K562 (cell line): ENCODE results near the gene PRDM1. TPM values are rescaled to one million over a fixed set of nuclear protein-coding genes. Genes with fewer than 3 reads are reported as not detected.

Experiments used
- ATAC-seq: fragments of 200-7000 bp; cut with Tn5 transposase; 3 replicates; pipeline ENCODE4 v1.9.1; 2020; ENCODE audit warnings: moderate library complexity
- BruUV-seq: library from RNA; stranded (reverse); fragments of 400-500 nt; replicated peaks from 2 replicates; lab custom pipeline; 2021; lab: Mats Ljungman, UMichigan
- CTCF ChIA-PET: fragments of 300-600 bp; formaldehyde crosslinking; extraction: SDS; loops from one replicate; lab custom pipeline; 2021; ENCODE audit warnings: low intra/inter-chr PET ratio; lab: Yijun Ruan, JAX
- POLR2A ChIA-PET: fragments of 300-600, 350-650 bp; sonication (Branson Sonifier 250); formaldehyde crosslinking; extraction: SDS; loops from one replicate; lab custom pipeline; 2021; ENCODE audit warnings: antibody characterized with exemption, inconsistent platforms; lab: Yijun Ruan, JAX
- DNase-seq, 4 experiments: peaks; one replicate each; pipeline versions ENCODE4 v3.0.0 to v3.0.0-alpha.2; 2011 to 2018; ENCODE audit warnings: low spot score in 3 of 4, mixed read lengths in 3 of 4; ENCODE audit errors: extremely low read depth in 1 of 4
- FAIRE-seq: peaks from 2 replicates; lab custom pipeline; 2011; peaks lifted over from hg19 to GRCh38; lab: Jason Lieb, UNC
- H2AFZ ChIP-seq: 2 replicates; pipeline ENCODE4 v1.6.0; 2011; ENCODE audit warnings: low read depth, low read length, control low read depth, inconsistent platforms
- H3K27ac ChIP-seq: fragments of 200-600 bp; 3 replicates; pipeline ENCODE4 v1.8.0; 2011; ENCODE audit warnings: low read depth, mild to moderate bottlenecking, control low read depth, inconsistent platforms, low read length, moderate library complexity, mixed read lengths; ENCODE audit errors: extremely low read depth
- H3K27me3 ChIP-seq, 2 experiments: fragments of 300-600 bp in 1 of 2; 2 replicates in 1 of 2; 3 replicates in 1 of 2; pipeline versions ENCODE4 v1.6.0 to v1.8.0; 2011; ENCODE audit warnings: inconsistent platforms in 2 of 2, low read length in 2 of 2, mild to moderate bottlenecking in 1 of 2, mixed read lengths in 1 of 2, moderate library complexity in 1 of 2; ENCODE audit not compliant: control insufficient read depth in 2 of 2, insufficient read depth in 2 of 2
- H3K36me3 ChIP-seq: fragments of 300-600 bp; 3 replicates; pipeline ENCODE4 v1.8.0; 2011; ENCODE audit warnings: mild to moderate bottlenecking, low read length, inconsistent platforms; ENCODE audit not compliant: control insufficient read depth, insufficient read depth
- H3K4me1 ChIP-seq, 2 experiments: fragments of 200-600 bp in 1 of 2; replicated peaks in 1 of 2; 2 replicates in 1 of 2; 3 replicates in 1 of 2; pipeline versions ENCODE4 v1.5.1 to v1.8.0; 2011; ENCODE audit warnings: inconsistent platforms in 2 of 2, low read length in 2 of 2, mild to moderate bottlenecking in 1 of 2, mixed read lengths in 1 of 2, moderate library complexity in 1 of 2; ENCODE audit not compliant: control insufficient read depth in 2 of 2, insufficient read depth in 2 of 2
- H3K4me2 ChIP-seq: 2 replicates; pipeline ENCODE4 v1.6.1; 2011; ENCODE audit warnings: low read length, control low read depth, inconsistent platforms, mixed read lengths; ENCODE audit not compliant: insufficient read depth
- H3K4me3 ChIP-seq: fragments of 200-600 bp; sonication (generic), shearing (Covaris generic); 2 replicates; pipeline ENCODE4 v1.5.1; 2016; ENCODE audit warnings: control low read depth, inconsistent platforms
- H3K79me2 ChIP-seq: fragments of 200-600 bp; 3 replicates; pipeline ENCODE4 v1.8.0; 2011; ENCODE audit warnings: low read length, inconsistent platforms; ENCODE audit not compliant: control insufficient read depth, insufficient read depth
- H3K9ac ChIP-seq, 2 experiments: 2 replicates each; pipeline versions ENCODE4 v1.6.0 to v1.6.1; 2011; ENCODE audit warnings: low read depth in 2 of 2, low read length in 2 of 2, control low read depth in 1 of 2, inconsistent platforms in 1 of 2, mild to moderate bottlenecking in 1 of 2, mixed read lengths in 1 of 2; ENCODE audit not compliant: insufficient read depth in 1 of 2
- H3K9me1 ChIP-seq: one replicate; pipeline ENCODE4 v1.6.0; 2011; ENCODE audit warnings: inconsistent platforms, mild to moderate bottlenecking, low read length, moderate library complexity; ENCODE audit not compliant: control insufficient read depth, insufficient read depth
- H3K9me3 ChIP-seq: replicated peaks from 2 replicates; pipeline ENCODE4 v1.5.1; 2011; ENCODE audit warnings: low read depth, low read length, inconsistent platforms; ENCODE audit not compliant: control insufficient read depth, insufficient read depth
- H4K20me1 ChIP-seq: replicated peaks from 2 replicates; pipeline ENCODE4 v1.6.1; 2011; ENCODE audit warnings: low read length, inconsistent platforms, mixed read lengths; ENCODE audit not compliant: control insufficient read depth, insufficient read depth
- HNRNPL ChIP-seq: fragments of 200-400 bp; formaldehyde crosslinking; IDR thresholded peaks from 2 replicates; pipeline ENCODE4 v1.6.1; 2017; ENCODE audit warnings: low read depth, mild to moderate bottlenecking, low read length
- MYNN ChIP-seq, 2 experiments: sonication (generic); formaldehyde crosslinking in 1 of 2; IDR thresholded peaks; 2 replicates each; pipeline versions ENCODE4 v1.5.0 to v1.6.1; 2016 to 2020; ENCODE audit warnings: antibody characterized with exemption in 1 of 2, missing genetic modification reagents in 1 of 2
- RAD21 ChIP-seq, 2 experiments: fragments of 250-450 bp in 1 of 2; fragments of 450-650 bp in 1 of 2; sonication (Bioruptor Pico) in 1 of 2; formaldehyde crosslinking in 1 of 2; IDR thresholded peaks in 1 of 2; conservative IDR thresholded peaks in 1 of 2; 2 replicates each; pipeline versions ENCODE4 v1.4.0 to v1.8.0; 2020 to 2022; ENCODE audit warnings: mild to moderate bottlenecking in 2 of 2, moderate library complexity in 1 of 2
- ZBTB17 ChIP-seq: fragments of 450-650 bp; formaldehyde crosslinking; IDR thresholded peaks from 2 replicates; pipeline ENCODE4 v1.4.0; 2020; ENCODE audit warnings: mild to moderate bottlenecking
- ZBTB34 ChIP-seq: fragments of 250-450 bp; sonication (Bioruptor Pico); IDR thresholded peaks from 2 replicates; pipeline ENCODE4 v1.8.0; 2021; ENCODE audit warnings: mild to moderate bottlenecking, moderate library complexity
- ZNF239 ChIP-seq: fragments of 250-450 bp; sonication (Bioruptor Pico); IDR thresholded peaks from 2 replicates; pipeline ENCODE4 v1.4.0; 2020; ENCODE audit warnings: mild to moderate bottlenecking
- ZNF586 ChIP-seq: fragments of 450-650 bp; formaldehyde crosslinking; conservative IDR thresholded peaks from 2 replicates; pipeline ENCODE4 v1.4.0; 2020; ENCODE audit warnings: mild to moderate bottlenecking, moderate library complexity
- WGBS: fragments of 100-300 bp; shearing (Covaris generic); methylation state at CpG from one replicate; pipeline ENCODE4 v1.1.6; 2016; ENCODE audit warnings: low coverage, mixed read lengths; ENCODE audit not compliant: insufficient coverage; ENCODE audit errors: missing lambda C conversion rate; 5-methylcytosine and 5-hydroxymethylcytosine counted together
- in situ Hi-C: fragments of 300-500 bp; cut with MboI; formaldehyde crosslinking; loops from 4 replicates; pipeline ENCODE4 v1.15.0; 2018; ENCODE audit warnings: inconsistent platforms, mixed read lengths
- intact Hi-C: fragments of 100-400 bp; cut with micrococcal nuclease; formaldehyde crosslinking; loops from 2 replicates; pipeline ENCODE4 v1.14.2; 2022
- polyA plus RNA-seq, 8 experiments: library from polyadenylated mRNA; depleted of rRNA in 4 of 8; stranded (reverse) in 5 of 8; unstranded in 3 of 8; fragments of >200 nt; fragmentation: Nextera tagmentation in 2 of 8; fragmentation: Illumina TruSeq in 1 of 8; extraction: Ambion mirVana in 2 of 8; extraction: Trizol in 1 of 8; gene quantifications; 2 replicates each; pipeline versions ENCODE4 v1.2.1 to v1.2.3, GENCODE V29; 2011 to 2014; ENCODE audit warnings: inconsistent platforms in 1 of 8, missing spikeins in 1 of 8
- total RNA-seq, 7 experiments: library from RNA; depleted of rRNA in 6 of 7; stranded (reverse); fragments of >200 nt in 6 of 7; fragmentation: Illumina TruSeq in 2 of 7; extraction: Trizol in 2 of 7; gene quantifications; 2 replicates each; pipeline versions ENCODE4 v1.2.1 to v1.2.3, GENCODE V29; 2011 to 2021; ENCODE audit warnings: low replicate concordance in 1 of 7
- TF ChIP-seq, protein P1 (sequence below): fragments of 450-650 bp; formaldehyde crosslinking; IDR thresholded peaks from 2 replicates; pipeline ENCODE4 v1.4.0; 2020; ENCODE audit warnings: mild to moderate bottlenecking, moderate library complexity

The PRDM1 gene
- total and polyA plus RNA-seq, 9 of the 15 experiments (the other 6 are each of a cell fraction or from before 2014, with no cell fraction given): 0.09 to 0.89 (median 0.27) TPM

DNA sequence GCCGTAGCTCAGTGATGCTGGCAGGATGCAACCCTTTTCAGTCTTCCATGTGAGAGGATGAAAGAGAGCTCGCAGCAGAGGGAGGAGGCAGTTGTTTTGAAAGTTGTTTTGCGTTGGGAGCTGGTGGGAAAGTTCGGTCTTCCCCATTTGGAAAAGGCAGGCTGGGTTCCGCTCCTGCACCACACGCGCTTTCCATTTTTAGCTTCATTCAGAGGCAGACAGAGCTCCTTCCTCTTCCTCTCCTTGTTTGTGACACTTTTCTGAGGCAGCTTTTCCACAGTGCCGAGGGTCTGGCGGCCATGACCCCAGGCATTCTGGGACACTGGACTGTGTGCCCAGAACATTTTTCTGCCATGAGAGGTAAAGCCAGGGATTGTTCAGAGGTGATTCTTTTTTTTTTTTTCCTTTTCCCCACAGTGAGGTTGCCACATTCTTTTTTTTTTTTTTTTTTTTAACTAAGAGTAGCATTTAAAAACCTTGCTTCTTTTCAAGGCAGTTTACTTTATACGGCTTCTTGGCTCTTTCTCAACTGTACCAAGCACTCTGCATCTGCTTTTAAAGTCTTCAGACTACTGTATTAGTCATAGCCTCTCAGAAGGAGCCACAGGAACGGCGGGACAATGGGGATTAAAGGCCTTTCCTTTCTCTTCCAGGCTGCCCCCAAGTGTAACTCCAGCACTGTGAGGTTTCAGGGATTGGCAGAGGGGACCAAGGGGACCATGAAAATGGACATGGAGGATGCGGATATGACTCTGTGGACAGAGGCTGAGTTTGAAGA is 1.6 kb downstream of the PRDM1 start (continued):
- TF ChIP-seq ZBTB34 (no peak), ZBTB17 (CRISPR knock-in tag) (no peak), MYNN (IDR thresholded peaks at IDR 0.05) (no peak), MYNN (CRISPR knock-in tag; IDR thresholded peaks at IDR 0.05) (no peak), HNRNPL (no peak)
- TF ChIP-seq, all 486 proteins: peak for 0

DNA sequence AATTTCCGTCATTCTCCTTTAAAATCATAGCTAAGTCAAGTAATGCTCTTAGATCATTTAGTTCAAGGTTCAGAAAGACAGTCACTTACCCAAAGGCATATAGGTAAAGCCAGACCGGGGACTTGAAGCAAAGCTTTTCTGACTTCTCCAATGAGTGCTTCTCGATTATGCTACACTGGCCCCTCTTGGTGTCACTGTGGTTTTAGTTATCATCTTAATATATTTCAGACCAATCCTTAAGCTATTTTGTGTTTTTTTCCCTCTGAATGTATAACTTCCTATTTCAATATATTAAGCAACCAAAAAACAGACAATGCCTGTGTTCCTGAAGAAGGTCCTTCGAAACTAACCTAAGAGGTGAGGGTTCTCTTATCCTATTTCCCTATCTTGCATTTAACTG is 3.9 kb downstream of the PRDM1 start:
- 22% methylated on average over 4 of the region's 4 CpGs for WGBS
- Histone ChIP-seq H3K9me3 (no peaks in the 10 kb centered on the region), H2AFZ (no peak overlapping the region; the same call in 1 of the 2 replicates), H3K4me2 (no peak overlapping the region), H3K36me3 (no peaks in the 10 kb centered on the region), H4K20me1 (no peaks in the 10 kb centered on the region), H3K9ac (no peak overlapping the region), H3K79me2 (no peaks in the 10 kb centered on the region), H3K4me3 (no peak overlapping the region), H3K27ac (no peak overlapping the region), H3K4me1 (peaks cover 3 to 7% of the 10 kb centered on the region in 2 experiments; a peak in 2 of 5 replicates), H3K9me1 (no peaks in the 10 kb centered on the region), H3K27me3 (no peaks in the 10 kb centered on the region)
- FAIRE-seq: peak; percentile 44
- in situ Hi-C loops: no loop called here
- intact Hi-C loops: loop anchor here (1.0 to 10.0 kb wide), 4 partner anchors 133 to 476 kb away; no protein-coding TSS in a partner anchor
- POLR2A ChIA-PET: interaction anchor here (0.9 to 1.6 kb wide), 3 partner anchors 9 to 45 kb away, joined by 3 to 11 read pairs (median 3); no protein-coding TSS in a partner anchor
- CTCF ChIA-PET: interaction anchor here (0.5 to 2.7 kb wide), 3 partner anchors 133 to 1182 kb away, joined by 3 to 16 read pairs (median 3); no protein-coding TSS in a partner anchor
- ATAC-seq: peak; percentile 60
- peak in 1 of 4 experiments; percentile 45 for DNase-seq
- no TSS peak for BruUV-seq
- TF ChIP-seq, protein P1, sequence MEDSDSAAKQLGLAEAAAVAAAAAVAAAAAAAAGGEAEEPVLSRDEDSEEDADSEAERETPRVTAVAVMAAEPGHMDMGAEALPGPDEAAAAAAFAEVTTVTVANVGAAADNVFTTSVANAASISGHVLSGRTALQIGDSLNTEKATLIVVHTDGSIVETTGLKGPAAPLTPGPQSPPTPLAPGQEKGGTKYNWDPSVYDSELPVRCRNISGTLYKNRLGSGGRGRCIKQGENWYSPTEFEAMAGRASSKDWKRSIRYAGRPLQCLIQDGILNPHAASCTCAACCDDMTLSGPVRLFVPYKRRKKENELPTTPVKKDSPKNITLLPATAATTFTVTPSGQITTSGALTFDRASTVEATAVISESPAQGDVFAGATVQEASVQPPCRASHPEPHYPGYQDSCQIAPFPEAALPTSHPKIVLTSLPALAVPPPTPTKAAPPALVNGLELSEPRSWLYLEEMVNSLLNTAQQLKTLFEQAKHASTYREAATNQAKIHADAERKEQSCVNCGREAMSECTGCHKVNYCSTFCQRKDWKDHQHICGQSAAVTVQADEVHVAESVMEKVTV (CRISPR knock-in tag): peak; percentile 26; the same call in 1 of the 2 replicates
- TF ChIP-seq RAD21 (CRISPR knock-in tag; conservative IDR thresholded peaks at IDR 0.05 in 1 of 2, IDR thresholded peaks at IDR 0.05 in 1 of 2) (peak; percentile 78 to 80), ZNF239 (CRISPR knock-in tag) (no peak), ZNF586 (no peak)
